ENCODE measurements around the gene NPEPPS.

GRCh38 chr17:47629826-47630225 is 98.9 kb downstream of the NPEPPS start:
- TF ChIP-seq CTCF (IDR thresholded peaks at IDR 0.05) (no peak), POLR2A (IDR thresholded peaks at IDR 0.05) (no peak), EP300 (IDR thresholded peaks at IDR 0.05) (no peak)

Data from ovary (tissue), 3 donors.